H9 (cell line): ENCODE results near the gene LIPT1. TPM values are rescaled to one million over a fixed set of nuclear protein-coding genes. Genes with fewer than 3 reads are reported as not detected.

Source experiments
- DNase-seq: peaks from one replicate; pipeline ENCODE4 v3.0.0-alpha.2; 2017
- H2AFZ ChIP-seq: one replicate; pipeline ENCODE4 v1.6.1; 2013; ENCODE audit warnings: mild to moderate bottlenecking, low read length, control low read depth, moderate library complexity
- H2AK5ac ChIP-seq: 2 replicates; pipeline ENCODE4 v1.6.1; 2013; ENCODE audit warnings: low read length, control low read depth, mixed read lengths; ENCODE audit not compliant: insufficient read length
- H2BK120ac ChIP-seq: one replicate; pipeline ENCODE4 v1.6.1; 2013; ENCODE audit warnings: low read depth, mild to moderate bottlenecking, low read length, control low read depth, inconsistent platforms; ENCODE audit not compliant: poor library complexity, severe bottlenecking
- H2BK12ac ChIP-seq: 2 replicates; pipeline ENCODE4 v1.6.1; 2013; ENCODE audit warnings: low read length, control low read depth, mixed read lengths, low read depth; ENCODE audit not compliant: insufficient read length
- H2BK15ac ChIP-seq: 2 replicates; pipeline ENCODE4 v1.6.1; 2013; ENCODE audit warnings: low read depth, low read length, control low read depth
- H2BK20ac ChIP-seq: one replicate; pipeline ENCODE4 v1.6.1; 2013; ENCODE audit warnings: low read depth, mild to moderate bottlenecking, low read length, control low read depth, inconsistent platforms; ENCODE audit not compliant: poor library complexity, severe bottlenecking
- H2BK5ac ChIP-seq: 2 replicates; pipeline ENCODE4 v1.6.1; 2013; ENCODE audit warnings: low read length, control low read depth, mixed read lengths; ENCODE audit not compliant: insufficient read length
- H3K14ac ChIP-seq: 2 replicates; pipeline ENCODE4 v1.6.1; 2013; ENCODE audit warnings: low read length, control low read depth; ENCODE audit not compliant: insufficient read depth
- H3K18ac ChIP-seq: 2 replicates; pipeline ENCODE4 v1.6.1; 2013; ENCODE audit warnings: low read depth, mild to moderate bottlenecking, mixed read lengths, low read length, control low read depth; ENCODE audit not compliant: insufficient read length
- H3K23ac ChIP-seq: 2 replicates; pipeline ENCODE4 v1.6.1; 2013; ENCODE audit warnings: low read length, control low read depth, mixed read lengths, low read depth; ENCODE audit not compliant: insufficient read length
- H3K23me2 ChIP-seq: 2 replicates; pipeline ENCODE4 v1.6.1; 2013; ENCODE audit warnings: low read depth, mild to moderate bottlenecking, mixed read lengths, low read length, control low read depth; ENCODE audit not compliant: insufficient read length, poor library complexity, severe bottlenecking
- H3K27ac ChIP-seq: 2 replicates; pipeline ENCODE4 v1.5.1; 2013; ENCODE audit warnings: low read length, control low read depth, mixed read lengths, low read depth; ENCODE audit not compliant: insufficient read length
- H3K27me3 ChIP-seq: 2 replicates; pipeline ENCODE4 v1.6.1; 2013; ENCODE audit warnings: low read length, control low read depth, inconsistent platforms; ENCODE audit not compliant: insufficient read depth
- H3K4ac ChIP-seq: 2 replicates; pipeline ENCODE4 v1.6.1; 2013; ENCODE audit warnings: low read depth, mild to moderate bottlenecking, control low read depth, inconsistent platforms, low read length, moderate library complexity
- H3K4me1 ChIP-seq: 2 replicates; pipeline ENCODE4 v1.6.1; 2013; ENCODE audit warnings: low read length, control low read depth, inconsistent platforms; ENCODE audit not compliant: insufficient read depth
- H3K4me2 ChIP-seq: 2 replicates; pipeline ENCODE4 v1.6.1; 2013; ENCODE audit warnings: low read length, control low read depth, mixed read lengths; ENCODE audit not compliant: insufficient read length, insufficient read depth
- H3K56ac ChIP-seq: 2 replicates; pipeline ENCODE4 v1.6.1; 2013; ENCODE audit warnings: low read depth, mild to moderate bottlenecking, mixed read lengths, low read length, control low read depth; ENCODE audit not compliant: insufficient read length
- H3K79me1 ChIP-seq: 2 replicates; pipeline ENCODE4 v1.6.1; 2013; ENCODE audit warnings: low read depth, mild to moderate bottlenecking, moderate library complexity, low read length, control low read depth, inconsistent platforms; ENCODE audit not compliant: insufficient read depth, poor library complexity, severe bottlenecking
- H3K79me2 ChIP-seq: 2 replicates; pipeline ENCODE4 v1.6.1; 2013; ENCODE audit warnings: low read length, control low read depth, inconsistent platforms; ENCODE audit not compliant: insufficient read depth
- H3K9ac ChIP-seq: 2 replicates; pipeline ENCODE4 v1.6.1; 2013; ENCODE audit warnings: low read length, control low read depth, mixed read lengths; ENCODE audit not compliant: insufficient read length; ENCODE audit errors: extremely low read depth
- H3K9me3 ChIP-seq: one replicate; pipeline ENCODE4 v1.6.1; 2013; ENCODE audit warnings: low read depth, low read length, inconsistent platforms; ENCODE audit not compliant: control insufficient read depth
- H3T11ph ChIP-seq: one replicate; pipeline ENCODE4 v1.6.1; 2013; ENCODE audit warnings: mild to moderate bottlenecking, low read length, control low read depth, inconsistent platforms
- H4K20me1 ChIP-seq: one replicate; pipeline ENCODE4 v1.6.1; 2013; ENCODE audit not compliant: control insufficient read depth, insufficient read length, insufficient read depth
- H4K5ac ChIP-seq: 2 replicates; pipeline ENCODE4 v1.6.1; 2013; ENCODE audit warnings: low read depth, mild to moderate bottlenecking, mixed read lengths, low read length, control low read depth; ENCODE audit not compliant: insufficient read length
- H4K8ac ChIP-seq: replicated peaks from 2 replicates; pipeline ENCODE4 v1.6.1; 2013; ENCODE audit warnings: low read length, control low read depth, mixed read lengths, low read depth; ENCODE audit not compliant: insufficient read length
- H4K91ac ChIP-seq: 2 replicates; pipeline ENCODE4 v1.6.1; 2013; ENCODE audit warnings: low read depth, mild to moderate bottlenecking, moderate library complexity, mixed read lengths, low read length, control low read depth; ENCODE audit not compliant: insufficient read length
- H3K27ac Mint-ChIP-seq, 3 experiments: 2 replicates in 2 of 3; 3 replicates in 1 of 3; pipeline ENCODE4 v1.8.0; 2020 to 2021; ENCODE audit warnings: mixed read lengths in 3 of 3, mild to moderate bottlenecking in 1 of 3, moderate library complexity in 1 of 3
- H3K27me3 Mint-ChIP-seq: 2 replicates; pipeline ENCODE4 v1.8.0; 2021; ENCODE audit warnings: low read depth, mild to moderate bottlenecking, moderate library complexity, mixed read lengths
- H3K36me3 Mint-ChIP-seq, 3 experiments: 2 replicates in 2 of 3; 3 replicates in 1 of 3; pipeline ENCODE4 v1.8.0; 2020 to 2021; ENCODE audit warnings: low read depth in 3 of 3, mixed read lengths in 3 of 3; ENCODE audit not compliant: insufficient read depth in 1 of 3
- H3K4me1 Mint-ChIP-seq, 2 experiments: 2 replicates each; pipeline ENCODE4 v1.8.0; 2020; ENCODE audit warnings: mixed read lengths in 2 of 2
- H3K4me3 Mint-ChIP-seq, 2 experiments: 2 replicates in 1 of 2; 3 replicates in 1 of 2; pipeline ENCODE4 v1.8.0; 2020 to 2021; ENCODE audit warnings: mild to moderate bottlenecking in 2 of 2, mixed read lengths in 2 of 2, moderate library complexity in 1 of 2
- H3K9me3 Mint-ChIP-seq, 2 experiments: 2 replicates in 1 of 2; 3 replicates in 1 of 2; pipeline ENCODE4 v1.8.0; 2020; ENCODE audit warnings: mild to moderate bottlenecking in 2 of 2, mixed read lengths in 2 of 2, moderate library complexity in 1 of 2
- CTCF ChIP-seq: fragments of 200-600 bp; sonication (generic); conservative IDR thresholded peaks from 3 replicates; pipeline ENCODE4 v1.8.0; 2021; ENCODE audit warnings: antibody characterized with exemption, mild to moderate bottlenecking
- WGBS: extraction: QIAGEN DNeasy Blood & Tissue Kit; methylation state at CpG from one replicate; pipeline ENCODE4 v1.1.7; 2013; ENCODE audit warnings: missing lambda C conversion rate, low lambda C conversion rate, mixed read lengths; ENCODE audit not compliant: insufficient read length; ENCODE audit errors: extremely low coverage; 5-methylcytosine and 5-hydroxymethylcytosine counted together
- total RNA-seq: library from RNA; stranded (reverse); gene quantifications from 2 replicates; pipeline ENCODE4 v1.2.1, GENCODE V29; 2021

LIPT1 gene
- total RNA-seq, 1 experiment from 2014 or later, result 6.4 TPM

DNA sequence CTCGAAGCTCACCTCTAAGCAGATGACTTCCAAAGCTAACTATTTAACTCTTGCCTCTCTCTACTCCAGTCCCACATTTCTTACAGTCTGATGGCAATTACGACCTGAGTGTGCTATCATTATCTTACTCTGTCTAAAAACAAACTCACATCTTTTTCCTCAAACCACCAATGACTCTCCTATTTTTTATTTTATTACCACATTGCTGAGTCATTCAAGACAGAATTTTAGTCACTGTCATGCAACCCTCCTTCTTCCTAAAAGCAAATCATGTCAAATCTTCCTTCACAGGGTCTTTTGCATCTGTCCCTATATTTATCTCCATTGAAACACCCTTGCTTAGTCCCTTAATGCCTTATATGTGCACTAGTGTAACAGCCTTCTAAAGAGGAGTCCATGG is 47.9 kb upstream of the LIPT1 start:
- no peak overlapping the region for H3K4me2 ChIP-seq
- no peak overlapping the region for H2AFZ ChIP-seq
- no peak overlapping the region for H2BK12ac ChIP-seq
- H3K27me3 ChIP-seq, result no peaks in the 10 kb centered on the region
- H2BK120ac ChIP-seq, result no peak overlapping the region
- H3K27ac ChIP-seq, result no peak overlapping the region
- no peaks in the 10 kb centered on the region for H3K23me2 ChIP-seq
- H3K14ac ChIP-seq, result no peak overlapping the region
- no peak overlapping the region for H4K5ac ChIP-seq
- TF ChIP-seq CTCF, result no peak
- no peak overlapping the region for H2BK5ac ChIP-seq
- H2BK15ac ChIP-seq, result no peak overlapping the region
- no peak overlapping the region for H3K9ac ChIP-seq
- no peak overlapping the region for H2BK20ac ChIP-seq
- Mint-ChIP-seq H3K4me3 (no peak overlapping the region), H3K27me3 (no peaks in the 10 kb centered on the region), H3K27ac (no peak overlapping the region), H3K9me3 (no peaks in the 10 kb centered on the region), H3K4me1 (no peaks in the 10 kb centered on the region), H3K36me3 (no peaks in the 10 kb centered on the region)
- no peaks in the 10 kb centered on the region for H3K79me2 ChIP-seq
- no peak overlapping the region for H3K18ac ChIP-seq
- H4K91ac ChIP-seq, result no peak overlapping the region
- no peak overlapping the region for H3K56ac ChIP-seq
- WGBS, result no CpG with 5 or more reads among the region's 2 CpGs
- H3T11ph ChIP-seq, result no peak overlapping the region
- H3K4ac ChIP-seq, result no peak overlapping the region
- no peaks in the 10 kb centered on the region for H3K4me1 ChIP-seq
- H4K8ac ChIP-seq, result no peak overlapping the region
- no peaks in the 10 kb centered on the region for H3K79me1 ChIP-seq
- no peak overlapping the region for H3K23ac ChIP-seq
- no peak overlapping the region for H2AK5ac ChIP-seq
- DNase-seq, result no peak
- no peaks in the 10 kb centered on the region for H3K9me3 ChIP-seq
- H4K20me1 ChIP-seq, result no peaks in the 10 kb centered on the region
